WTC11 (cell line): ENCODE data around the gene MED8. TPM values are rescaled to one million over a fixed set of nuclear protein-coding genes. Genes with fewer than 3 reads are reported as not detected.

Experiments used
- ATAC-seq: fragments of 200-7000 bp; cut with Tn5 transposase; 2 replicates; pipeline ENCODE4 v1.10.0; 2021; ENCODE audit warnings: mild to moderate bottlenecking, moderate library complexity
- CTCF ChIA-PET: fragments of 300-600 bp; sonication (Branson Sonifier 250); formaldehyde crosslinking; loops from one replicate; lab custom pipeline; 2021; ENCODE audit warnings: antibody characterized with exemption; lab: Charles Lee
- POLR2A ChIA-PET: fragments of 350-600 bp; sonication (Branson Sonifier 250); formaldehyde crosslinking; loops from one replicate; lab custom pipeline; 2021; ENCODE audit warnings: antibody characterized with exemption; lab: Charles Lee
- DNase-seq: peaks from one replicate; pipeline ENCODE4 v3.0.0; 2021; ENCODE audit warnings: low spot score
- H3K27ac Mint-ChIP-seq: 2 replicates; pipeline ENCODE4 v1.8.0; 2021; ENCODE audit warnings: mixed read lengths
- H3K27me3 Mint-ChIP-seq: 2 replicates; pipeline ENCODE4 v1.8.0; 2021; ENCODE audit warnings: low read depth, mild to moderate bottlenecking, moderate library complexity, mixed read lengths
- H3K36me3 Mint-ChIP-seq: 2 replicates; pipeline ENCODE4 v1.8.0; 2021; ENCODE audit warnings: mixed read lengths
- H3K4me1 Mint-ChIP-seq: 2 replicates; pipeline ENCODE4 v1.8.0; 2022; ENCODE audit warnings: mixed read lengths
- H3K4me3 Mint-ChIP-seq: 2 replicates; pipeline ENCODE4 v1.8.0; 2021; ENCODE audit warnings: mild to moderate bottlenecking, moderate library complexity, mixed read lengths
- H3K9me3 Mint-ChIP-seq: 2 replicates; pipeline ENCODE4 v1.8.0; 2021; ENCODE audit warnings: mixed read lengths
- CREB1 ChIP-seq: sonication (generic); formaldehyde crosslinking; IDR thresholded peaks from 2 replicates; pipeline ENCODE4 v1.8.0; 2023; ENCODE audit warnings: mild to moderate bottlenecking, missing genetic modification reagents
- IRF1 ChIP-seq: sonication (generic); formaldehyde crosslinking; IDR thresholded peaks from 2 replicates; pipeline ENCODE4 v1.8.0; 2023; ENCODE audit warnings: missing genetic modification reagents
- JAZF1 ChIP-seq: fragments of 250-450 bp; sonication (Bioruptor Pico); IDR thresholded peaks from 2 replicates; pipeline ENCODE4 v1.9.0; 2021; ENCODE audit warnings: moderate library complexity, mild to moderate bottlenecking, inconsistent platforms
- MLX ChIP-seq: sonication (generic); formaldehyde crosslinking; IDR thresholded peaks from 2 replicates; pipeline ENCODE4 v1.8.1; 2023; ENCODE audit warnings: mild to moderate bottlenecking, missing genetic modification reagents, moderate library complexity
- MYBL2 ChIP-seq: sonication (generic); formaldehyde crosslinking; IDR thresholded peaks from 2 replicates; pipeline ENCODE4 v1.8.1; 2023; ENCODE audit warnings: mild to moderate bottlenecking, moderate library complexity, missing genetic modification reagents
- NFATC4 ChIP-seq: fragments of 250-450 bp; sonication (Bioruptor Pico); IDR thresholded peaks from 2 replicates; pipeline ENCODE4 v1.9.0; 2021; ENCODE audit warnings: mild to moderate bottlenecking
- NR3C1 ChIP-seq: sonication (generic); formaldehyde crosslinking; conservative IDR thresholded peaks from 2 replicates; pipeline ENCODE4 v1.8.1; 2023; ENCODE audit warnings: low read depth, mild to moderate bottlenecking, missing genetic modification reagents
- PRRX2 ChIP-seq: fragments of 250-450 bp; sonication (Bioruptor Pico); IDR thresholded peaks from 2 replicates; pipeline ENCODE4 v1.8.0; 2021; ENCODE audit warnings: mild to moderate bottlenecking
- TEAD4 ChIP-seq: sonication (generic); formaldehyde crosslinking; IDR thresholded peaks from 2 replicates; pipeline ENCODE4 v1.8.0; 2022; ENCODE audit warnings: mild to moderate bottlenecking, missing genetic modification reagents
- ZNF121 ChIP-seq: sonication (generic); formaldehyde crosslinking; IDR thresholded peaks from 2 replicates; pipeline ENCODE4 v1.8.0; 2023; ENCODE audit warnings: missing genetic modification reagents
- ZNF232 ChIP-seq: sonication (generic); formaldehyde crosslinking; IDR thresholded peaks from 2 replicates; pipeline ENCODE4 v1.8.0; 2022; ENCODE audit warnings: mild to moderate bottlenecking, missing genetic modification reagents
- ZNF396 ChIP-seq: fragments of 250-450 bp; sonication (Bioruptor Pico); IDR thresholded peaks from 2 replicates; pipeline ENCODE4 v1.8.0; 2021; ENCODE audit warnings: mild to moderate bottlenecking, moderate library complexity, borderline replicate concordance
- ZNF425 ChIP-seq: fragments of 250-450 bp; sonication (Bioruptor Pico); conservative IDR thresholded peaks from 2 replicates; pipeline ENCODE4 v1.9.0; 2021; ENCODE audit warnings: mild to moderate bottlenecking
- ZNF671 ChIP-seq: fragments of 250-450 bp; sonication (Bioruptor Pico); IDR thresholded peaks from 2 replicates; pipeline ENCODE4 v1.8.0; 2021; ENCODE audit warnings: mild to moderate bottlenecking
- total RNA-seq: library from RNA; stranded (reverse); gene quantifications from 3 replicates; pipeline ENCODE4 v1.2.3, GENCODE V29; 2021
- TF ChIP-seq, protein P1 (sequence below): sonication (generic); formaldehyde crosslinking; IDR thresholded peaks from 2 replicates; pipeline ENCODE4 v1.8.0; 2022; ENCODE audit warnings: mild to moderate bottlenecking, missing genetic modification reagents
- TF ChIP-seq, protein P2 (sequence below): sonication (generic); formaldehyde crosslinking; IDR thresholded peaks from 2 replicates; pipeline ENCODE4 v1.8.0; 2022; ENCODE audit warnings: mild to moderate bottlenecking, missing genetic modification reagents
- TF ChIP-seq, protein P3 (sequence below): sonication (generic); formaldehyde crosslinking; IDR thresholded peaks from 2 replicates; pipeline ENCODE4 v1.8.0; 2023; ENCODE audit warnings: missing genetic modification reagents, mild to moderate bottlenecking, borderline replicate concordance
- TF ChIP-seq, protein P4 (sequence below): sonication (generic); formaldehyde crosslinking; IDR thresholded peaks from 2 replicates; pipeline ENCODE4 v1.8.0; 2022; ENCODE audit warnings: missing genetic modification reagents

MED8 gene
- total RNA-seq, 1 experiment from 2014 or later = 17.7 TPM

DNA sequence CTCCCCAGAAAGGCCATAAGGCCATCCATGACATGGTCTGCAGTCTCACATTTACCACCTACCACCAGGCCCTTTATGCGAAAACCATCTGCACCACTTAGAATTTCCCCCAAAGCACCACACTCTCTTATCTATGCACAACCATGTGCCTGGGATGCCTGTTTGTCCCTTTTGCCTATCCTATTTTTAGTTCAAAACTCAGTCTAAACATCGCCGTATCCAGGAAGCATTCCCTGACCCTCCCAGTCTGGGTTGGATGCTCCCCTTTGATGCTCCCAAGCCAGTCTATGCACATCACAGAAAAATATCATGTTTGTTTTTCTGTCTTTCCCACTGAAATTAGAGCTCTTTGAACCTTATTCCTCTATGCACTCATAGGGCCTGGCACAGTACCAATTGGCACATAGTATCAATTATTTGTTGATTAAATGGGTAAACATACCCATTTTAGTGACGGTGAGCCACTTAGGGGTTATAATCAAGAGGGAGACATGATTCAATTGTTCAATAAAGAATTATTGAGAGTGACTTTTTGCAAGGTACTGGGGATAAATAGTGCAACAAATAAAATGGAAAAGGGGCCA, 45.2 kb downstream of the MED8 start:
- H3K27me3 Mint-ChIP-seq = peaks cover 25% of the 10 kb centered on the region
- ATAC-seq (no peak), DNase-seq (no peak)
- no peak overlapping the region for H3K27ac Mint-ChIP-seq
- H3K4me1 Mint-ChIP-seq = peaks cover 10% of the 10 kb centered on the region
- no peaks in the 10 kb centered on the region for H3K9me3 Mint-ChIP-seq
- H3K4me3 Mint-ChIP-seq = no peak overlapping the region
- ChIA-PET CTCF (no interaction called here), POLR2A (interaction anchor here (0.5 kb wide), 1 partner anchor 584 kb away, joined by 4 read pairs; no protein-coding TSS in a partner anchor)
- no peak for TF ChIP-seq ZNF232 (CRISPR knock-in tag)
- TF ChIP-seq NFATC4 = no peak
- no peak for TF ChIP-seq CREB1 (CRISPR knock-in tag)
- no peak for TF ChIP-seq IRF1 (CRISPR knock-in tag)
- TF ChIP-seq ZNF671 (CRISPR knock-in tag) = no peak
- TF ChIP-seq ZNF121 (CRISPR knock-in tag) = no peak
- H3K36me3 Mint-ChIP-seq = no peaks in the 10 kb centered on the region

- ChIA-PET POLR2A (interaction anchor here (1.1 kb wide), 1 partner anchor 18 kb away, joined by 3 read pairs; the partner anchor contains the start of gene CDC20), CTCF (interaction anchor here (0.5 kb wide), 1 partner anchor 30 kb away, joined by 3 read pairs; no protein-coding TSS in a partner anchor)
- Mint-ChIP-seq H3K36me3 (no peaks in the 10 kb centered on the region), H3K4me3 (no peak overlapping the region), H3K4me1 (peaks cover 4% of the 10 kb centered on the region; the same call in 1 of the 2 replicates), H3K9me3 (no peaks in the 10 kb centered on the region), H3K27me3 (peaks cover 13% of the 10 kb centered on the region), H3K27ac (no peak overlapping the region)
- DNase-seq (no peak), ATAC-seq (no peak)
- TF ChIP-seq, protein P1, sequence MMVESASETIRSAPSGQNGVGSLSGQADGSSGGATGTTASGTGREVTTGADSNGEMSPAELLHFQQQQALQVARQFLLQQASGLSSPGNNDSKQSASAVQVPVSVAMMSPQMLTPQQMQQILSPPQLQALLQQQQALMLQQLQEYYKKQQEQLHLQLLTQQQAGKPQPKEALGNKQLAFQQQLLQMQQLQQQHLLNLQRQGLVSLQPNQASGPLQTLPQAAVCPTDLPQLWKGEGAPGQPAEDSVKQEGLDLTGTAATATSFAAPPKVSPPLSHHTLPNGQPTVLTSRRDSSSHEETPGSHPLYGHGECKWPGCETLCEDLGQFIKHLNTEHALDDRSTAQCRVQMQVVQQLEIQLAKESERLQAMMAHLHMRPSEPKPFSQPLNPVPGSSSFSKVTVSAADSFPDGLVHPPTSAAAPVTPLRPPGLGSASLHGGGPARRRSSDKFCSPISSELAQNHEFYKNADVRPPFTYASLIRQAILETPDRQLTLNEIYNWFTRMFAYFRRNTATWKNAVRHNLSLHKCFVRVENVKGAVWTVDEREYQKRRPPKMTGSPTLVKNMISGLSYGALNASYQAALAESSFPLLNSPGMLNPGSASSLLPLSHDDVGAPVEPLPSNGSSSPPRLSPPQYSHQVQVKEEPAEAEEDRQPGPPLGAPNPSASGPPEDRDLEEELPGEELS = no peak
- TF ChIP-seq ZNF396 (CRISPR knock-in tag) (no peak), MLX (CRISPR knock-in tag) (no peak), TEAD4 (CRISPR knock-in tag) (no peak), JAZF1 (no peak), PRRX2 (CRISPR knock-in tag) (no peak), NR3C1 (no peak), ZNF425 (no peak), MYBL2 (CRISPR knock-in tag) (no peak)
- TF ChIP-seq, protein P2, sequence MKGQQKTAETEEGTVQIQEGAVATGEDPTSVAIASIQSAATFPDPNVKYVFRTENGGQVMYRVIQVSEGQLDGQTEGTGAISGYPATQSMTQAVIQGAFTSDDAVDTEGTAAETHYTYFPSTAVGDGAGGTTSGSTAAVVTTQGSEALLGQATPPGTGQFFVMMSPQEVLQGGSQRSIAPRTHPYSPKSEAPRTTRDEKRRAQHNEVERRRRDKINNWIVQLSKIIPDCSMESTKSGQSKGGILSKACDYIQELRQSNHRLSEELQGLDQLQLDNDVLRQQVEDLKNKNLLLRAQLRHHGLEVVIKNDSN (CRISPR knock-in tag) = no peak
- TF ChIP-seq, protein P3, sequence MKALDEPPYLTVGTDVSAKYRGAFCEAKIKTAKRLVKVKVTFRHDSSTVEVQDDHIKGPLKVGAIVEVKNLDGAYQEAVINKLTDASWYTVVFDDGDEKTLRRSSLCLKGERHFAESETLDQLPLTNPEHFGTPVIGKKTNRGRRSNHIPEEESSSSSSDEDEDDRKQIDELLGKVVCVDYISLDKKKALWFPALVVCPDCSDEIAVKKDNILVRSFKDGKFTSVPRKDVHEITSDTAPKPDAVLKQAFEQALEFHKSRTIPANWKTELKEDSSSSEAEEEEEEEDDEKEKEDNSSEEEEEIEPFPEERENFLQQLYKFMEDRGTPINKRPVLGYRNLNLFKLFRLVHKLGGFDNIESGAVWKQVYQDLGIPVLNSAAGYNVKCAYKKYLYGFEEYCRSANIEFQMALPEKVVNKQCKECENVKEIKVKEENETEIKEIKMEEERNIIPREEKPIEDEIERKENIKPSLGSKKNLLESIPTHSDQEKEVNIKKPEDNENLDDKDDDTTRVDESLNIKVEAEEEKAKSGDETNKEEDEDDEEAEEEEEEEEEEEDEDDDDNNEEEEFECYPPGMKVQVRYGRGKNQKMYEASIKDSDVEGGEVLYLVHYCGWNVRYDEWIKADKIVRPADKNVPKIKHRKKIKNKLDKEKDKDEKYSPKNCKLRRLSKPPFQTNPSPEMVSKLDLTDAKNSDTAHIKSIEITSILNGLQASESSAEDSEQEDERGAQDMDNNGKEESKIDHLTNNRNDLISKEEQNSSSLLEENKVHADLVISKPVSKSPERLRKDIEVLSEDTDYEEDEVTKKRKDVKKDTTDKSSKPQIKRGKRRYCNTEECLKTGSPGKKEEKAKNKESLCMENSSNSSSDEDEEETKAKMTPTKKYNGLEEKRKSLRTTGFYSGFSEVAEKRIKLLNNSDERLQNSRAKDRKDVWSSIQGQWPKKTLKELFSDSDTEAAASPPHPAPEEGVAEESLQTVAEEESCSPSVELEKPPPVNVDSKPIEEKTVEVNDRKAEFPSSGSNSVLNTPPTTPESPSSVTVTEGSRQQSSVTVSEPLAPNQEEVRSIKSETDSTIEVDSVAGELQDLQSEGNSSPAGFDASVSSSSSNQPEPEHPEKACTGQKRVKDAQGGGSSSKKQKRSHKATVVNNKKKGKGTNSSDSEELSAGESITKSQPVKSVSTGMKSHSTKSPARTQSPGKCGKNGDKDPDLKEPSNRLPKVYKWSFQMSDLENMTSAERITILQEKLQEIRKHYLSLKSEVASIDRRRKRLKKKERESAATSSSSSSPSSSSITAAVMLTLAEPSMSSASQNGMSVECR (CRISPR knock-in tag) = no peak
- TF ChIP-seq, protein P4, sequence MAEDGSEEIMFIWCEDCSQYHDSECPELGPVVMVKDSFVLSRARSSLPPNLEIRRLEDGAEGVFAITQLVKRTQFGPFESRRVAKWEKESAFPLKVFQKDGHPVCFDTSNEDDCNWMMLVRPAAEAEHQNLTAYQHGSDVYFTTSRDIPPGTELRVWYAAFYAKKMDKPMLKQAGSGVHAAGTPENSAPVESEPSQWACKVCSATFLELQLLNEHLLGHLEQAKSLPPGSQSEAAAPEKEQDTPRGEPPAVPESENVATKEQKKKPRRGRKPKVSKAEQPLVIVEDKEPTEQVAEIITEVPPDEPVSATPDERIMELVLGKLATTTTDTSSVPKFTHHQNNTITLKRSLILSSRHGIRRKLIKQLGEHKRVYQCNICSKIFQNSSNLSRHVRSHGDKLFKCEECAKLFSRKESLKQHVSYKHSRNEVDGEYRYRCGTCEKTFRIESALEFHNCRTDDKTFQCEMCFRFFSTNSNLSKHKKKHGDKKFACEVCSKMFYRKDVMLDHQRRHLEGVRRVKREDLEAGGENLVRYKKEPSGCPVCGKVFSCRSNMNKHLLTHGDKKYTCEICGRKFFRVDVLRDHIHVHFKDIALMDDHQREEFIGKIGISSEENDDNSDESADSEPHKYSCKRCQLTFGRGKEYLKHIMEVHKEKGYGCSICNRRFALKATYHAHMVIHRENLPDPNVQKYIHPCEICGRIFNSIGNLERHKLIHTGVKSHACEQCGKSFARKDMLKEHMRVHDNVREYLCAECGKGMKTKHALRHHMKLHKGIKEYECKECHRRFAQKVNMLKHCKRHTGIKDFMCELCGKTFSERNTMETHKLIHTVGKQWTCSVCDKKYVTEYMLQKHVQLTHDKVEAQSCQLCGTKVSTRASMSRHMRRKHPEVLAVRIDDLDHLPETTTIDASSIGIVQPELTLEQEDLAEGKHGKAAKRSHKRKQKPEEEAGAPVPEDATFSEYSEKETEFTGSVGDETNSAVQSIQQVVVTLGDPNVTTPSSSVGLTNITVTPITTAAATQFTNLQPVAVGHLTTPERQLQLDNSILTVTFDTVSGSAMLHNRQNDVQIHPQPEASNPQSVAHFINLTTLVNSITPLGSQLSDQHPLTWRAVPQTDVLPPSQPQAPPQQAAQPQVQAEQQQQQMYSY = no peak
Measured at GRCh38 chr1:43340559-43340958, 49.0 kb downstream of the MED8 start.
